Upper lobe of left lung (tissue), 4 donors: ENCODE data around the gene USP31.

Source experiments
- CTCF ChIP-seq, 6 experiments: fragments of 450-650 bp in 4 of 6; fragments of 200-600 bp in 2 of 6; sonication (generic) in 2 of 6; IDR thresholded peaks; one replicate each; pipeline ENCODE4 v1.5.1; 2016 to 2019; ENCODE audit warnings: antibody characterized with exemption in 6 of 6
- EP300 ChIP-seq, 4 donors: sonication (generic); formaldehyde crosslinking; IDR thresholded peaks; one replicate each; pipeline ENCODE4 v1.5.1; 2017; ENCODE audit warnings: antibody characterized with exemption in 4 of 4, control low read depth in 2 of 4
- POLR2A ChIP-seq, 4 donors: fragments of 450-650 bp; IDR thresholded peaks; one replicate each; pipeline ENCODE4 v1.5.1; 2016 to 2017; ENCODE audit warnings: antibody characterized with exemption in 4 of 4, mild to moderate bottlenecking in 2 of 4

GRCh38 chr16:23160082-23160481, 10.8 kb upstream of the USP31 start:
- TF ChIP-seq CTCF (IDR thresholded peaks at IDR 0.05) (no peak), POLR2A (IDR thresholded peaks at IDR 0.05) (no peak), EP300 (IDR thresholded peaks at IDR 0.05) (no peak)
